ENCODE measurements around the gene LHX3. TPM values are rescaled to one million over a fixed set of nuclear protein-coding genes. Genes with fewer than 3 reads are reported as not detected.

The LHX3 gene
- total RNA-seq, 3 donors from 2014 or later: not detected

DNA sequence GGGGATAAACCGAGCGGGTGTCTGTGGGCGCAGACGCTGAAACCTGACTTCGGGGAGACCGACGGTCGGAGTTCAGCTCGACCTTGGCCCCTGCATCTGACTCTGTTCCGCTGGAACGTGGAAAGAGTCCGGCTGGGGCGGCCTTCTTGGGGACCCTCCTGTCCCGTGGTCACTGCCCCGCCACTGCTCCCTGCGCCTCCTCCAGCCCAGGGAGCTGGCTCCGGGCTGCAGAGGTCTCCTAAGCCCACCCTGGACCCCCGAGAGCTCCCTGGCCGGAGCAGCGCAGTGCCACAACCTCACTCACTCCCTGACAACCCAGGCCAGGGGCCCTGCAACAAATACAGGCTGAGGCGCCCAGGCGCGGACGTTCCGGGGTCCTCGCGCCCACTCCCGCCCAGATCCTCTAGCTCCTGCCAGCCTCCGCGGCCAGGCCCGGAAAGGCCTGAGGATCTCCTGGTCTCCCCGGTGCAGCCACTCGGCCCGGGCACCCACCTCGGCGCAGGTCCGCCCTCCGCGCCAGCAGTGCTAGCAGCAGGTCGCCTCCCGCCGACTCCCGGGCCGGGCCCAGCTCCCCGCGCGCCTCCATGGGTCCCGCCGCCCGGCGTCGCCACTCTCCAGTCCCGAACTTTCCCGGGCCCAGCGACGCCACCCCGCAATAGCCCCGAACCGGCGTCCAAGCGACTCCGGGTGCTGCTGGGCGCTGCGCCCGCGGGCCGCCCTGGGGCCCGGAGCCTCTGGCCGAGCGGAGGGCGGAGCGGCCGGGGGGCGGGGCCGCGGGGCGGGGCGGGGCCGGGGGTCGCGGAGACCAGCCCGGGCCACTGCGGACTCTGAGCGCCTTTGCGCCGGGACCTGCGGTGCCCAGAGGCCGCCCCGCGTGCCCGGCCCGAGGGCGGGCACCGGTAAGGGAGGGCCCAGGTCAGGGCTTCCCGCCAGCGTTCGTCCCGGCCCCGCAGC, 2.2 kb downstream of the LHX3 start:
- intact Hi-C loops (cut with DNase I; ENCODE audit: low total_unique reads): no loop called here
- DNase-seq (ENCODE audit: low spot score in 2 of 2): no peak
- no peaks in the 10 kb centered on the region for H3K9me3 ChIP-seq
- TF ChIP-seq, protein P1, sequence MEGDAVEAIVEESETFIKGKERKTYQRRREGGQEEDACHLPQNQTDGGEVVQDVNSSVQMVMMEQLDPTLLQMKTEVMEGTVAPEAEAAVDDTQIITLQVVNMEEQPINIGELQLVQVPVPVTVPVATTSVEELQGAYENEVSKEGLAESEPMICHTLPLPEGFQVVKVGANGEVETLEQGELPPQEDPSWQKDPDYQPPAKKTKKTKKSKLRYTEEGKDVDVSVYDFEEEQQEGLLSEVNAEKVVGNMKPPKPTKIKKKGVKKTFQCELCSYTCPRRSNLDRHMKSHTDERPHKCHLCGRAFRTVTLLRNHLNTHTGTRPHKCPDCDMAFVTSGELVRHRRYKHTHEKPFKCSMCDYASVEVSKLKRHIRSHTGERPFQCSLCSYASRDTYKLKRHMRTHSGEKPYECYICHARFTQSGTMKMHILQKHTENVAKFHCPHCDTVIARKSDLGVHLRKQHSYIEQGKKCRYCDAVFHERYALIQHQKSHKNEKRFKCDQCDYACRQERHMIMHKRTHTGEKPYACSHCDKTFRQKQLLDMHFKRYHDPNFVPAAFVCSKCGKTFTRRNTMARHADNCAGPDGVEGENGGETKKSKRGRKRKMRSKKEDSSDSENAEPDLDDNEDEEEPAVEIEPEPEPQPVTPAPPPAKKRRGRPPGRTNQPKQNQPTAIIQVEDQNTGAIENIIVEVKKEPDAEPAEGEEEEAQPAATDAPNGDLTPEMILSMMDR (IDR thresholded peaks at IDR 0.05): no peak
- TF ChIP-seq POLR2A (IDR thresholded peaks at IDR 0.05) (no peak), POLR2AphosphoS5 (IDR thresholded peaks at IDR 0.05) (no peak)
- peaks cover 0 to 9% of the 10 kb centered on the region in 2 donors for H3K4me1 ChIP-seq
- no peak overlapping the region for H3K4me3 ChIP-seq
- H3K27ac ChIP-seq: no peak overlapping the region
- no peaks in the 10 kb centered on the region for H3K36me3 ChIP-seq
- peaks cover 26 to 79% of the 10 kb centered on the region in 2 donors for H3K27me3 ChIP-seq

DNA sequence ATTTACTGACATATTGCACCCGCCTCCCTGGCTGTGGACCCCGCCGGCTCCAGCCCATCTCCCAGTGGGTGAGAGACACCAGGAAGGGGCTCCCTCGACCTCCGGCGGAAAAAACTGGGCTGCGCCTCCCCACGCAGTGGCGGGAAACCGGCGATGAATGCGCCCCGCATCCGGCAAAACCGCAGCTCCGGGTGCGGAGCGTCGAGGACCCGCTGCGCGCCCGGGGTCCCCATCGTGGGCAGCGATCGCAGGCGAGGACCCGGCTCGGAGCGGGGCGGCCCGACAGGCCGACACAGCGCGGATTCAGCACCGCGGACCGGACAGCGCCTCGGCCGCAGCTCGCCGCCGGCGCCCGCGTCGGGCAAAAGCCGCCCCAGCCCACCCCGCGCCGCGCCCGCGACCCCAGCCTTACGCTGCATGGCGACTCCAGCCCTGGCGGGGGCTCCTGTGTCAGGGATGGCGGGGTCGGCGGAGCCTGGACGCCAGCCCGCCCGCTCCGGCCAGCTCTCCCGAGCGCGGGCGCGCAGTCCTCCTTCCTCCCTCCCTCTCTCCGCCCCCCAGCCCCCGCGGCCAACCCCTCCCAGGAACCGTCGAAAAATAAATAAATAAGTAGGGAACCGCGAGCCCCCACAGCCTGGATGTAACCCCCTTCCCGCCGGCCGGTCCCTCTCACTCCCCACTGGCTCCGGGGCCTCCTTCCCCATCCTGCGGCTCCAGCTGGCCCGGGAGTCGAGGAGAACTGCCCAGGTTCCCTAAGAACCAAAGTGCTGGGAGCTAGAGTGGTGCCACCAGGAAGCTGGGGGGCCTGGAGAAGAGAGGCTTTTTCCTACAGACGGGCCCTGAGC, 3.1 kb downstream of the LHX3 start:
- Histone ChIP-seq H3K27ac (no peak overlapping the region), H3K9me3 (no peaks in the 10 kb centered on the region), H3K27me3 (peaks cover 26 to 88% of the 10 kb centered on the region in 2 donors), H3K4me1 (peaks cover 0 to 9% of the 10 kb centered on the region in 2 donors), H3K36me3 (no peaks in the 10 kb centered on the region), H3K4me3 (no peak overlapping the region)
- DNase-seq (ENCODE audit: low spot score in 2 of 2): no peak
- intact Hi-C loops (cut with DNase I; ENCODE audit: low total_unique reads): no loop called here
- TF ChIP-seq POLR2A (IDR thresholded peaks at IDR 0.05) (no peak), POLR2AphosphoS5 (IDR thresholded peaks at IDR 0.05) (no peak)
- TF ChIP-seq, protein P1 (IDR thresholded peaks at IDR 0.05): no peak

DNA sequence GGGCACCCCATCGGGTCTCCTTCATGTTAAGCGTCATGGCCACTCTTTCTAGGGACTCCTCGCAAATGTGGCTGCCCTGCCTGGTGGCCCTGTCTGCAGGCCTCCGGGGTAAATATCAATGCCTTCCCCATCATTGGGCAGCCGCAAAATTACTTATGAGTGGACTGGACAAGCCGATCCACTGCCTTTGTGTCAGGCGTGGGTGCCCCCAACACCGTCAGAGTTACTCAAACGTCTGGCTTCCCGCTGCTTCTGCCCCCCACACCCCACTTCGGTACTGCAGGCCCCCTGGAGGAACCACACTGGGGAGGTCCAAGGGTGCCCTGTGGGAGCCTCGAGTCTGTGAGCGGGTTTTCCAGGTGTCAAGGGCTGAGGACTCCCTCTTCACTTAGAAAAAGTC, 3.8 kb downstream of the LHX3 start:
- TF ChIP-seq POLR2A (IDR thresholded peaks at IDR 0.05) (no peak), POLR2AphosphoS5 (IDR thresholded peaks at IDR 0.05) (no peak)
- TF ChIP-seq, protein P1 (IDR thresholded peaks at IDR 0.05): no peak
- H3K9me3 ChIP-seq: no peaks in the 10 kb centered on the region
- H3K4me3 ChIP-seq: no peak overlapping the region
- peaks cover 0 to 9% of the 10 kb centered on the region in 2 donors for H3K4me1 ChIP-seq
- intact Hi-C loops (cut with DNase I; ENCODE audit: low total_unique reads): no loop called here
- no peak overlapping the region for H3K27ac ChIP-seq
- no peaks in the 10 kb centered on the region for H3K36me3 ChIP-seq
- DNase-seq (ENCODE audit: low spot score in 2 of 2): no peak
- peaks cover 26 to 95% of the 10 kb centered on the region in 2 donors for H3K27me3 ChIP-seq

DNA sequence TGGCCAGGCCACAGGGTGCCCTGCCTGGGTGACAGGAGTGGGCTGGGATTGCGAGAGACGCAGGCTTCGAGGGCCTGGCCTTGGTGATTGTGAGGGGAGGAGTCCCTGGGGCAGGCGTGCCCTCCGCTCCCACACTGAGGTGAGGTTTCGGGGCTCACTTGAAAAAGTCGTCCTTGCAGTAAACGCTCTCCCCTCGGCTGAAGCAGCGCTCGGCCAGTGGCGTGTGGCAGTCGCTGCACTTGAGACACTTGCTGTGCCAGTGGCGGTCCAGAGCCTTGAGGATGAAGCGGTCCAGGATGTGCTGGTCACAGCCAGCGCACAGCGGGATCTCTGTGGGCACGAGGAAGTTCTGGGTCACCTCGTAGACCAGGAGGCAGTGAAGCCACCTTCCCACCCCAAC, 4.5 kb downstream of the LHX3 start:
- TF ChIP-seq POLR2A (IDR thresholded peaks at IDR 0.05) (no peak), POLR2AphosphoS5 (IDR thresholded peaks at IDR 0.05) (no peak)
- TF ChIP-seq, protein P1 (IDR thresholded peaks at IDR 0.05): no peak
- H3K4me1 ChIP-seq: peaks cover 0 to 9% of the 10 kb centered on the region in 2 donors
- no peak overlapping the region for H3K4me3 ChIP-seq
- H3K27ac ChIP-seq: no peak overlapping the region
- no peaks in the 10 kb centered on the region for H3K36me3 ChIP-seq
- H3K9me3 ChIP-seq: no peaks in the 10 kb centered on the region
- intact Hi-C loops (cut with DNase I; ENCODE audit: low total_unique reads): no loop called here
- peaks cover 28 to 99% of the 10 kb centered on the region in 2 donors for H3K27me3 ChIP-seq
- no peak for DNase-seq (ENCODE audit: low spot score in 2 of 2)

All from breast epithelium (tissue), 4 donors.